Trophoblast cell (in vitro differentiated cells and primary cell): ENCODE data around the gene ANO10.

Experiments used
- DNase-seq, 2 donors: peaks; one replicate each; pipeline ENCODE4 v3.0.0-alpha.2; 2016
- H2AFZ ChIP-seq: 2 replicates; pipeline ENCODE4 v1.6.1; 2013; ENCODE audit warnings: low read length, moderate library complexity, mild to moderate bottlenecking; ENCODE audit not compliant: insufficient read depth, poor library complexity
- H2AK5ac ChIP-seq: 2 replicates; pipeline ENCODE4 v1.6.1; 2013; ENCODE audit warnings: mild to moderate bottlenecking, low read length
- H2BK120ac ChIP-seq: 2 replicates; pipeline ENCODE4 v1.6.1; 2013; ENCODE audit warnings: low read length, mild to moderate bottlenecking, moderate library complexity; ENCODE audit not compliant: insufficient read depth, poor library complexity
- H2BK12ac ChIP-seq: 2 replicates; pipeline ENCODE4 v1.6.1; 2013; ENCODE audit warnings: mild to moderate bottlenecking, low read length, moderate library complexity
- H2BK5ac ChIP-seq: 2 replicates; pipeline ENCODE4 v1.6.1; 2013; ENCODE audit warnings: low read length, low read depth, moderate library complexity, mild to moderate bottlenecking; ENCODE audit not compliant: poor library complexity
- H3K14ac ChIP-seq: 2 replicates; pipeline ENCODE4 v1.6.1; 2013; ENCODE audit warnings: mild to moderate bottlenecking, low read length
- H3K18ac ChIP-seq: 2 replicates; pipeline ENCODE4 v1.6.1; 2013; ENCODE audit warnings: mild to moderate bottlenecking, low read length
- H3K23ac ChIP-seq: 2 replicates; pipeline ENCODE4 v1.6.1; 2013; ENCODE audit warnings: low read length
- H3K27ac ChIP-seq: 2 replicates; pipeline ENCODE4 v1.5.1; 2013; ENCODE audit warnings: low read depth, mild to moderate bottlenecking, inconsistent platforms, low read length, moderate library complexity
- H3K27me3 ChIP-seq: 2 replicates; pipeline ENCODE4 v1.6.1; 2013; ENCODE audit warnings: inconsistent platforms, mild to moderate bottlenecking, low read length, moderate library complexity; ENCODE audit not compliant: insufficient read depth
- H3K36me3 ChIP-seq, 2 experiments: 1 replicate in 1 of 2; 2 replicates in 1 of 2; pipeline ENCODE4 v1.6.1; 2013; ENCODE audit warnings: low read length in 2 of 2, mild to moderate bottlenecking in 2 of 2, moderate library complexity in 1 of 2; ENCODE audit not compliant: insufficient read depth in 2 of 2, control insufficient read depth in 1 of 2
- H3K4ac ChIP-seq: 2 replicates; pipeline ENCODE4 v1.6.1; 2013; ENCODE audit warnings: low read depth, mild to moderate bottlenecking, low read length, moderate library complexity
- H3K4me1 ChIP-seq, 2 experiments: 1 replicate in 1 of 2; 2 replicates in 1 of 2; pipeline ENCODE4 v1.6.1; 2013; ENCODE audit warnings: low read length in 2 of 2, mild to moderate bottlenecking in 2 of 2, moderate library complexity in 1 of 2; ENCODE audit not compliant: insufficient read depth in 2 of 2, control insufficient read depth in 1 of 2
- H3K4me2 ChIP-seq: 2 replicates; pipeline ENCODE4 v1.6.1; 2013; ENCODE audit warnings: inconsistent platforms, mild to moderate bottlenecking, low read length, moderate library complexity
- H3K4me3 ChIP-seq: 2 replicates; pipeline ENCODE4 v1.5.1; 2013; ENCODE audit warnings: mild to moderate bottlenecking, low read depth, low read length, inconsistent platforms
- H3K79me1 ChIP-seq: one replicate; pipeline ENCODE4 v1.6.1; 2013; ENCODE audit warnings: low read length
- H3K79me2 ChIP-seq: 2 replicates; pipeline ENCODE4 v1.6.1; 2013; ENCODE audit warnings: low read length, mild to moderate bottlenecking; ENCODE audit not compliant: control insufficient read depth, insufficient read depth, poor library complexity
- H3K9ac ChIP-seq: 2 replicates; pipeline ENCODE4 v1.6.1; 2013; ENCODE audit warnings: mild to moderate bottlenecking, low read length
- H3K9me3 ChIP-seq: 2 replicates; pipeline ENCODE4 v1.6.1; 2013; ENCODE audit warnings: low read depth, mild to moderate bottlenecking, control low read depth, inconsistent platforms, low read length; ENCODE audit not compliant: insufficient read depth
- H4K12ac ChIP-seq: 2 replicates; pipeline ENCODE4 v1.6.1; 2013; ENCODE audit warnings: low read depth, mild to moderate bottlenecking, low read length, moderate library complexity
- H4K8ac ChIP-seq: 2 replicates; pipeline ENCODE4 v1.6.1; 2013; ENCODE audit warnings: low read depth, mild to moderate bottlenecking, low read length, moderate library complexity
- H4K91ac ChIP-seq: one replicate; pipeline ENCODE4 v1.6.1; 2013; ENCODE audit warnings: low read depth, mild to moderate bottlenecking, low read length, moderate library complexity
- WGBS: extraction: QIAGEN DNeasy Blood & Tissue Kit; methylation state at CpG from one replicate; pipeline ENCODE4 v1.1.7; 2013; ENCODE audit warnings: missing lambda C conversion rate; ENCODE audit not compliant: insufficient read length, insufficient coverage; ENCODE audit errors: extremely low coverage; 5-methylcytosine and 5-hydroxymethylcytosine counted together

Gene ANO10

DNA sequence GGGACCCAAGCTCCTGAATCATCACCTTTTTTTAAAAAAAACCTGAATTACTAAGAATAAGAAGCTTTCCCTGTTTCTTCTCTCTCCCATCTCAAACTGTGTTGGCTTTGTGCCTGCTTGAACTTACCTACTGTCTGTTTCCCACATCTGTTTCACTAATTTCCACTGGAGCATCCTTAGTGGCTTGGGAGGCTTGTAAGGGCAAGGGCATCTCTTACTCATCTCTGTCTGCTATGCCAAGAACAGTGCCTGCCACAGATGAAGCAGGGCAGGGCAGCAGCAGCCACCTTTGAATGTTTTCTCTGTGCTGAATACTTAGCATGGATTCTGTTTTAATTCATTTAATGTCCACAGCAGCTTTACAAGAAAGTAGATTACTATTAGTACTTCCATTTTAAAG lies 293.2 kb downstream of the ANO10 start:
- Histone ChIP-seq H3K36me3 (no peaks in the 10 kb centered on the region), H4K12ac (no peak overlapping the region), H2BK120ac (no peak overlapping the region), H2BK5ac (no peak overlapping the region), H4K91ac (no peak overlapping the region), H4K8ac (no peak overlapping the region), H3K27ac (no peak overlapping the region), H3K79me1 (no peaks in the 10 kb centered on the region), H3K4ac (no peak overlapping the region), H3K9me3 (no peaks in the 10 kb centered on the region), H3K18ac (no peak overlapping the region), H2AK5ac (no peak overlapping the region), H3K4me2 (no peak overlapping the region), H3K27me3 (no peaks in the 10 kb centered on the region), H3K23ac (no peak overlapping the region), H3K4me1 (no peaks in the 10 kb centered on the region), H3K14ac (no peak overlapping the region), H3K9ac (no peak overlapping the region), H3K4me3 (no peak overlapping the region), H2BK12ac (no peak overlapping the region), H3K79me2 (no peaks in the 10 kb centered on the region), H2AFZ (no peak overlapping the region)
- DNase-seq = no peak

DNA sequence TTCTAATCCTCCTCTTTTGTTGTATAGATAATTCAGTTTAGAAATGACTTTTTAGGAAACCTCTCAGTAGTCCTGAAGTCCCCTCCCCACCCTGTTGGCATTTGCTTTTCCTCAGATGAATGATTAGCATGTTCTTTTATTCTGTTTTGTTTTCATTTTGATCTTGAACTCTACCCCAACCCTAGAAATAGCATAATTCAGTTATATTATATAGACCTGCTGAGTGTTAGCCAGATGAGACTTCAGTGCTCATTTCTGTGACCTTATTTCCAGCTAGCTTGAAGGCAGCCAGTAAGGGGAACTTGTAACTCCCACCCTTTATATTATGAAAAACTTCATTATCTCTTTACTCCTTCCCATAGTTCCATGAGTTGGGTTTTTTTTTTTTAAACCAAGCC lies 294.2 kb downstream of the ANO10 start:
- H2BK120ac ChIP-seq = no peak overlapping the region
- no peaks in the 10 kb centered on the region for H3K9me3 ChIP-seq
- H3K27me3 ChIP-seq = no peaks in the 10 kb centered on the region
- no peak overlapping the region for H3K23ac ChIP-seq
- no peak overlapping the region for H3K18ac ChIP-seq
- H3K4me1 ChIP-seq = no peaks in the 10 kb centered on the region
- H4K91ac ChIP-seq = no peak overlapping the region
- H3K4me2 ChIP-seq = no peak overlapping the region
- H2AFZ ChIP-seq = no peak overlapping the region
- H3K36me3 ChIP-seq = no peaks in the 10 kb centered on the region
- no peak overlapping the region for H3K14ac ChIP-seq
- no peak overlapping the region for H4K8ac ChIP-seq
- no peak overlapping the region for H2BK12ac ChIP-seq
- no peak overlapping the region for H3K9ac ChIP-seq
- no peaks in the 10 kb centered on the region for H3K79me1 ChIP-seq
- no peak overlapping the region for H3K4me3 ChIP-seq
- no peak overlapping the region for H3K27ac ChIP-seq
- H3K4ac ChIP-seq = no peak overlapping the region
- no peak for DNase-seq
- no peaks in the 10 kb centered on the region for H3K79me2 ChIP-seq
- no peak overlapping the region for H2AK5ac ChIP-seq
- no peak overlapping the region for H4K12ac ChIP-seq
- no peak overlapping the region for H2BK5ac ChIP-seq

DNA sequence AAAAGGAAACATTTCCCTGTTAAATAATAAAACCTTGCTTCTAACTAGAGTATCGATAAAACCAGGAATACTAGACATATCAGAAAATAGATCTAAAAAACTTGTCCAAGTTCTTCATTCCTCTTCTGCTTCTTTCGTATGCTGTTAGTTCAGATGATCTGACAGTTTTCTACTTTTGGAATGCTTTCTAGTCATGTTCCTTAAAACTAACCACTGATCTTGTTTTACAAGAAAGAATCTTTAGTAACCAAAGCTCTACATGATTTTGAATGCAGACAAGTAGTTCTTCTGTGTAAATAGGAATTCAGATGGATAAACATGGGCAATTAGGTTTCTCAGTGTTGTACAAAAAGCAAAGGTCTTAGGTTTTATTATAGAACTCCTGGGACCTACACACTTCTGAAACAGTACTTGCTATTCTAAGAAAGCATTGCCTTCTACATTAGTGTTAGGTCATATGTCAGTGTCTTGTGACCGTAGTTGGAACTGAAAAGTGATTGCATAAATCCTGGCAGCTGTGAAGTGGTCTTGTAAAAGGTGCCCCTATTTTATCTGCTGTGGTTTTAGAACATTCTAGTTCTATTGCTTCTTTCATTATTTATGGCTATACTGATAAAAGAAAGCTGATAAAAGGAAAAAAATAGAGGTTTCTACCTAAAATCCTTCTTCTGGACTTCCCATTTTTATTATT lies 294.8 kb downstream of the ANO10 start:
- Histone ChIP-seq H3K4ac (no peak overlapping the region), H3K79me2 (no peaks in the 10 kb centered on the region), H2BK12ac (no peak overlapping the region), H3K4me2 (no peak overlapping the region), H2BK5ac (no peak overlapping the region), H2AFZ (no peak overlapping the region), H3K79me1 (no peaks in the 10 kb centered on the region), H3K27me3 (no peaks in the 10 kb centered on the region), H3K4me3 (no peak overlapping the region), H4K91ac (no peak overlapping the region), H2BK120ac (no peak overlapping the region), H3K14ac (no peak overlapping the region), H2AK5ac (no peak overlapping the region), H3K23ac (no peak overlapping the region), H3K4me1 (no peaks in the 10 kb centered on the region), H3K9ac (no peak overlapping the region), H3K18ac (no peak overlapping the region), H4K8ac (no peak overlapping the region), H3K9me3 (no peaks in the 10 kb centered on the region), H4K12ac (no peak overlapping the region), H3K27ac (no peak overlapping the region), H3K36me3 (no peaks in the 10 kb centered on the region)
- peak in 1 of 2 donors; percentile 2 for DNase-seq
- no CpG with 5 or more reads among the region's 3 CpGs for WGBS

DNA sequence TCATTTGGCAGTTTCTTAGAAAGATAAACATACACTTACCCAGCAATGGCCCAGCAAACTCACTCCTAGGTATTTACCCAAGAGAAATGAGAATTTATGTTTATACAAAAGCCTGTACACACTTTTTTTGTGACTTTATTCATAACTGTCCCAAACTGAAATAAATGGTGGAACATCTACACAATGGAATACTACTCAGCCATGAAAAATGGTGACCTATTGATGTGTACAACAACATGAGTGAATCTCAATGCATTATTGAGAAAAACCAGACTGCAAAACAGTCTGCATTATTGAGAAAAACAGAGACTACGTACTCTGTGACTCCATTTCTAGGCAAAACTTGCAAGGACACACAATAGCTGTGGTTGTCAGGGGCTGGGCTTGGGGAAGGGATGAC lies 298.3 kb downstream of the ANO10 start:
- no peak overlapping the region for H2AK5ac ChIP-seq
- no peaks in the 10 kb centered on the region for H3K79me2 ChIP-seq
- no peak overlapping the region for H4K8ac ChIP-seq
- H2BK5ac ChIP-seq = no peak overlapping the region
- no peak overlapping the region for H3K4me3 ChIP-seq
- H3K9ac ChIP-seq = no peak overlapping the region
- no peak overlapping the region for H3K18ac ChIP-seq
- no peaks in the 10 kb centered on the region for H3K79me1 ChIP-seq
- H3K36me3 ChIP-seq = no peaks in the 10 kb centered on the region
- no peaks in the 10 kb centered on the region for H3K27me3 ChIP-seq
- no peak overlapping the region for H2AFZ ChIP-seq
- no peaks in the 10 kb centered on the region for H3K4me1 ChIP-seq
- H3K27ac ChIP-seq = no peak overlapping the region
- H3K14ac ChIP-seq = no peak overlapping the region
- H3K9me3 ChIP-seq = no peaks in the 10 kb centered on the region
- H4K91ac ChIP-seq = no peak overlapping the region
- H4K12ac ChIP-seq = no peak overlapping the region
- H3K4me2 ChIP-seq = no peak overlapping the region
- no peak overlapping the region for H3K4ac ChIP-seq
- DNase-seq = no peak
- WGBS = no CpG with 5 or more reads among the region's 1 CpG
- no peak overlapping the region for H2BK12ac ChIP-seq
- no peak overlapping the region for H3K23ac ChIP-seq
- no peak overlapping the region for H2BK120ac ChIP-seq
